ENCODE data around the gene CCDC97.

GRCh38 chr19:41297628-41298347 is 12.2 kb upstream of the CCDC97 start:
- no peak for TF ChIP-seq CTCF (IDR thresholded peaks at IDR 0.05)
- TF ChIP-seq POLR2A (IDR thresholded peaks at IDR 0.05) = no peak

All from upper lobe of left lung (tissue), 4 donors.